ENCODE measurements around the gene PYDC1. TPM values are rescaled to one million over a fixed set of nuclear protein-coding genes. Genes with fewer than 3 reads are reported as not detected.
"Not testable (repeated sequence)": the region's sequence is repeated elsewhere in the genome, so short reads cannot be mapped to it uniquely, and the experiment has no call there.

Gene PYDC1
- total RNA-seq, 1 experiment from 2014 or later = 1.9 TPM

GRCh38 chr16:31179747-31180459 lies 37.0 kb downstream of the PYDC1 start, which contains the start of gene FUS (continued):
- TF ChIP-seq ZMAT4 (CRISPR knock-in tag; IDR thresholded peaks at IDR 0.05) (peak; percentile 44; the same call in 1 of the 2 replicates), CTCF (IDR thresholded peaks at IDR 0.05) (no peak), E2F5 (CRISPR knock-in tag; IDR thresholded peaks at IDR 0.05) (no peak), OVOL2 (CRISPR knock-in tag; IDR thresholded peaks at IDR 0.05; ENCODE audit: borderline replicate concordance) (peak; percentile 13; the same call in 1 of the 2 replicates), NR2C2 (CRISPR knock-in tag; IDR thresholded peaks at IDR 0.05) (no peak), ATF2 (CRISPR knock-in tag; IDR thresholded peaks at IDR 0.05; ENCODE audit: borderline replicate concordance, low read depth) (no peak)

GRCh38 chr16:31179219-31179746 lies 37.7 kb downstream of the PYDC1 start:
- CTCF ChIA-PET = interaction anchor here (1.3 to 1.8 kb wide), 4 partner anchors 37 to 226 kb away, joined by 3 to 18 read pairs (median 4); partner anchors contain the start of gene KAT8
- Mint-ChIP-seq H3K4me1 (peaks cover 31% of the 10 kb centered on the region), H3K27ac (peak overlapping the region; percentile 100)

GRCh38 chr16:31177136-31177535 lies 39.8 kb downstream of the PYDC1 start:
- ChIA-PET CTCF (interaction anchor here (0.6 to 2.1 kb wide), 2 partner anchors 35 to 59 kb away, joined by 3 to 8 read pairs; no protein-coding TSS in a partner anchor), POLR2A (interaction anchor here (0.7 kb wide), 1 partner anchor 11 kb away, joined by 3 read pairs; no protein-coding TSS in a partner anchor)
- ATAC-seq = no peak
- no peak for DNase-seq (ENCODE audit: low spot score)
- TF ChIP-seq ZNF232 (CRISPR knock-in tag; IDR thresholded peaks at IDR 0.05) (no peak), EMX1 (CRISPR knock-in tag; IDR thresholded peaks at IDR 0.05) (no peak), TEAD4 (CRISPR knock-in tag; IDR thresholded peaks at IDR 0.05) (no peak)
- Mint-ChIP-seq H3K4me1 (peaks cover 20% of the 10 kb centered on the region), H3K27ac (no peak overlapping the region), H3K36me3 (peaks cover 13% of the 10 kb centered on the region), H3K9me3 (peaks cover 6% of the 10 kb centered on the region), H3K27me3 (ENCODE audit: low read depth) (no peaks in the 10 kb centered on the region), H3K4me3 (no peak overlapping the region)

More at GRCh38 chr16:31179219-31179746, 37.7 kb downstream of the PYDC1 start:
- Mint-ChIP-seq H3K36me3 (peaks cover 34% of the 10 kb centered on the region), H3K9me3 (no peaks in the 10 kb centered on the region), H3K4me3 (peak overlapping the region; percentile 95), H3K27me3 (ENCODE audit: low read depth) (no peaks in the 10 kb centered on the region)
- ATAC-seq = no peak; the same call in 1 of the 2 replicates
- no peak for DNase-seq (ENCODE audit: low spot score)
- TF ChIP-seq NFATC4 (CRISPR knock-in tag; IDR thresholded peaks at IDR 0.05) (no peak), ATF2 (CRISPR knock-in tag; IDR thresholded peaks at IDR 0.05; ENCODE audit: borderline replicate concordance, low read depth) (no peak), ZNF121 (CRISPR knock-in tag; IDR thresholded peaks at IDR 0.05) (peak; percentile 54), OVOL2 (CRISPR knock-in tag; IDR thresholded peaks at IDR 0.05; ENCODE audit: borderline replicate concordance) (no peak), ZNF396 (CRISPR knock-in tag; IDR thresholded peaks at IDR 0.05; ENCODE audit: borderline replicate concordance) (no peak), SMAD4 (CRISPR knock-in tag; IDR thresholded peaks at IDR 0.05) (peak; percentile 49; the same call in 1 of the 2 replicates), GTF2I (CRISPR knock-in tag; conservative IDR thresholded peaks at IDR 0.05) (peak; percentile 80), ZNF671 (CRISPR knock-in tag; IDR thresholded peaks at IDR 0.05) (no peak)
- POLR2A ChIA-PET = interaction anchor here (0.5 to 3.5 kb wide), 18 partner anchors 10 to 535 kb away, joined by 3 to 24 read pairs (median 6); partner anchors contain the start of genes KAT8, PRSS8, PYCARD and ZNF646

- DNase-seq (ENCODE audit: low spot score); H3K4me3 Mint-ChIP-seq; H3K27me3 Mint-ChIP-seq (ENCODE audit: low read depth); H3K36me3 Mint-ChIP-seq; ATAC-seq; POLR2A ChIA-PET; CTCF ChIA-PET: not testable (repeated sequence)
- Mint-ChIP-seq H3K4me1 (peaks cover 16% of the 10 kb centered on the region), H3K9me3 (peaks cover 11% of the 10 kb centered on the region), H3K27ac (peak overlapping the region; percentile 9; the same call in 1 of the 2 replicates)
Observed at GRCh38 chr16:31170048-31170447, 46.9 kb downstream of the PYDC1 start.

All from WTC11 (cell line).